ENCODE results near the gene TM9SF1.

The TM9SF1 gene

DNA sequence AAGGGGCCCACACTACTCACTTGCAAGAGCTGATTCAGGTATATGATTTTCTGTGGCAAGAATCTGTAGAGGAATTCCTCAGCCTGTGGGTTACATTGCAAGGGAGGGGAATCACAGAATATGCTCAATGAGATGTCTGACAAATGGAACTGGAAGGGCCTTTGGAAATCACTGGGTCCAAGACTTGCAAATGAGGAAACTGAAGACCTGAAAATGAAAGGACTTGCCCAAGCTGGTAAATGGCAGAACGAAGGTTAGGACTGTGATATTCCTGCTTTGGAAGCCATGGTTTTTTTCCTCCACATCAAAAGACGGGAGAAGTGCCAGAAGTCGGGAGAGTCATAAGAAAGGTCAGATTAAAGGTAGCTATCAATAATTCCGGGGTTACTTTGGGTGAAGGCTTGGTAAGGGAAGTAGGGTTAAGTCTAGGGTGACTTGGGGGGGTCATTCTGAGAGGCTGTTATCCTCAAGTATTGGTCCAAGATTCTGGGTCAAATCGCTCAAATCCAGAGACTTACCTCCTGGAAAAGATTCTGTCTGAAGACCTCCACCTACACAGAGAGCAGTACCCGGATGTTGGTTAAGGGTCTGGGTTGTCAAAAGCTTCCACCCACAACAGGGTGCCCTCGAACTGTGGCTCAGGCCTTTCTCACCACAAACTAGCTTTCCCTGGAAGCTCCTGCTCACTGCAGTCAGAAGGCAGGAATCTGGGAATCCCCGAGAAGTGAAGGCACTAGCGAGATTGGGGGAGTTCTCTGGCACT is 49.4 kb downstream of the TM9SF1 start:
- TF ChIP-seq ZFP30 (CRISPR knock-in tag; IDR thresholded peaks at IDR 0.05): no peak
- TF ChIP-seq, protein P1, sequence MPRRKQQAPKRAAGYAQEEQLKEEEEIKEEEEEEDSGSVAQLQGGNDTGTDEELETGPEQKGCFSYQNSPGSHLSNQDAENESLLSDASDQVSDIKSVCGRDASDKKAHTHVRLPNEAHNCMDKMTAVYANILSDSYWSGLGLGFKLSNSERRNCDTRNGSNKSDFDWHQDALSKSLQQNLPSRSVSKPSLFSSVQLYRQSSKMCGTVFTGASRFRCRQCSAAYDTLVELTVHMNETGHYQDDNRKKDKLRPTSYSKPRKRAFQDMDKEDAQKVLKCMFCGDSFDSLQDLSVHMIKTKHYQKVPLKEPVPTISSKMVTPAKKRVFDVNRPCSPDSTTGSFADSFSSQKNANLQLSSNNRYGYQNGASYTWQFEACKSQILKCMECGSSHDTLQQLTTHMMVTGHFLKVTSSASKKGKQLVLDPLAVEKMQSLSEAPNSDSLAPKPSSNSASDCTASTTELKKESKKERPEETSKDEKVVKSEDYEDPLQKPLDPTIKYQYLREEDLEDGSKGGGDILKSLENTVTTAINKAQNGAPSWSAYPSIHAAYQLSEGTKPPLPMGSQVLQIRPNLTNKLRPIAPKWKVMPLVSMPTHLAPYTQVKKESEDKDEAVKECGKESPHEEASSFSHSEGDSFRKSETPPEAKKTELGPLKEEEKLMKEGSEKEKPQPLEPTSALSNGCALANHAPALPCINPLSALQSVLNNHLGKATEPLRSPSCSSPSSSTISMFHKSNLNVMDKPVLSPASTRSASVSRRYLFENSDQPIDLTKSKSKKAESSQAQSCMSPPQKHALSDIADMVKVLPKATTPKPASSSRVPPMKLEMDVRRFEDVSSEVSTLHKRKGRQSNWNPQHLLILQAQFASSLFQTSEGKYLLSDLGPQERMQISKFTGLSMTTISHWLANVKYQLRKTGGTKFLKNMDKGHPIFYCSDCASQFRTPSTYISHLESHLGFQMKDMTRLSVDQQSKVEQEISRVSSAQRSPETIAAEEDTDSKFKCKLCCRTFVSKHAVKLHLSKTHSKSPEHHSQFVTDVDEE (CRISPR knock-in tag; IDR thresholded peaks at IDR 0.05): no peak
- TF ChIP-seq, protein P2, sequence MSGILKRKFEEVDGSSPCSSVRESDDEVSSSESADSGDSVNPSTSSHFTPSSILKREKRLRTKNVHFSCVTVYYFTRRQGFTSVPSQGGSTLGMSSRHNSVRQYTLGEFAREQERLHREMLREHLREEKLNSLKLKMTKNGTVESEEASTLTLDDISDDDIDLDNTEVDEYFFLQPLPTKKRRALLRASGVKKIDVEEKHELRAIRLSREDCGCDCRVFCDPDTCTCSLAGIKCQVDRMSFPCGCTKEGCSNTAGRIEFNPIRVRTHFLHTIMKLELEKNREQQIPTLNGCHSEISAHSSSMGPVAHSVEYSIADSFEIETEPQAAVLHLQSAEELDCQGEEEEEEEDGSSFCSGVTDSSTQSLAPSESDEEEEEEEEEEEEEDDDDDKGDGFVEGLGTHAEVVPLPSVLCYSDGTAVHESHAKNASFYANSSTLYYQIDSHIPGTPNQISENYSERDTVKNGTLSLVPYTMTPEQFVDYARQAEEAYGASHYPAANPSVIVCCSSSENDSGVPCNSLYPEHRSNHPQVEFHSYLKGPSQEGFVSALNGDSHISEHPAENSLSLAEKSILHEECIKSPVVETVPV (CRISPR knock-in tag; IDR thresholded peaks at IDR 0.05): no peak
- no peak for TF ChIP-seq ZNF70 (CRISPR knock-in tag; IDR thresholded peaks at IDR 0.05)
- no peak for TF ChIP-seq RARB (CRISPR knock-in tag; IDR thresholded peaks at IDR 0.05)
- TF ChIP-seq TOX (CRISPR knock-in tag; IDR thresholded peaks at IDR 0.05; ENCODE audit: borderline replicate concordance): no peak
- TF ChIP-seq GLIS3 (CRISPR knock-in tag; IDR thresholded peaks at IDR 0.05): no peak
- TF ChIP-seq, protein P3, sequence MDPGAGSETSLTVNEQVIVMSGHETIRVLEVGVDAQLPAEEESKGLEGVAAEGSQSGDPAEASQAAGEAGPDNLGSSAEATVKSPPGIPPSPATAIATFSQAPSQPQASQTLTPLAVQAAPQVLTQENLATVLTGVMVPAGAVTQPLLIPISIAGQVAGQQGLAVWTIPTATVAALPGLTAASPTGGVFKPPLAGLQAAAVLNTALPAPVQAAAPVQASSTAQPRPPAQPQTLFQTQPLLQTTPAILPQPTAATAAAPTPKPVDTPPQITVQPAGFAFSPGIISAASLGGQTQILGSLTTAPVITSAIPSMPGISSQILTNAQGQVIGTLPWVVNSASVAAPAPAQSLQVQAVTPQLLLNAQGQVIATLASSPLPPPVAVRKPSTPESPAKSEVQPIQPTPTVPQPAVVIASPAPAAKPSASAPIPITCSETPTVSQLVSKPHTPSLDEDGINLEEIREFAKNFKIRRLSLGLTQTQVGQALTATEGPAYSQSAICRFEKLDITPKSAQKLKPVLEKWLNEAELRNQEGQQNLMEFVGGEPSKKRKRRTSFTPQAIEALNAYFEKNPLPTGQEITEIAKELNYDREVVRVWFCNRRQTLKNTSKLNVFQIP (CRISPR knock-in tag; IDR thresholded peaks at IDR 0.05; ENCODE audit: borderline replicate concordance, low read depth): no peak
- TF ChIP-seq OSR1 (CRISPR knock-in tag; IDR thresholded peaks at IDR 0.05): no peak
- TF ChIP-seq ARNTL (CRISPR knock-in tag; IDR thresholded peaks at IDR 0.05; ENCODE audit: borderline replicate concordance, low read depth): no peak
- TF ChIP-seq ZNF8 (CRISPR knock-in tag; IDR thresholded peaks at IDR 0.05): no peak
- TF ChIP-seq TCF4 (CRISPR knock-in tag; IDR thresholded peaks at IDR 0.05; ENCODE audit: borderline replicate concordance): no peak
- TF ChIP-seq, protein P4, sequence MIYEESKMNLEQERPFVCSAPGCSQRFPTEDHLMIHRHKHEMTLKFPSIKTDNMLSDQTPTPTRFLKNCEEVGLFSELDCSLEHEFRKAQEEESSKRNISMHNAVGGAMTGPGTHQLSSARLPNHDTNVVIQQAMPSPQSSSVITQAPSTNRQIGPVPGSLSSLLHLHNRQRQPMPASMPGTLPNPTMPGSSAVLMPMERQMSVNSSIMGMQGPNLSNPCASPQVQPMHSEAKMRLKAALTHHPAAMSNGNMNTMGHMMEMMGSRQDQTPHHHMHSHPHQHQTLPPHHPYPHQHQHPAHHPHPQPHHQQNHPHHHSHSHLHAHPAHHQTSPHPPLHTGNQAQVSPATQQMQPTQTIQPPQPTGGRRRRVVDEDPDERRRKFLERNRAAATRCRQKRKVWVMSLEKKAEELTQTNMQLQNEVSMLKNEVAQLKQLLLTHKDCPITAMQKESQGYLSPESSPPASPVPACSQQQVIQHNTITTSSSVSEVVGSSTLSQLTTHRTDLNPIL (CRISPR knock-in tag; IDR thresholded peaks at IDR 0.05; ENCODE audit: low read depth): no peak
- ATAC-seq: no peak; the same call in 2 of the 3 replicates

DNA sequence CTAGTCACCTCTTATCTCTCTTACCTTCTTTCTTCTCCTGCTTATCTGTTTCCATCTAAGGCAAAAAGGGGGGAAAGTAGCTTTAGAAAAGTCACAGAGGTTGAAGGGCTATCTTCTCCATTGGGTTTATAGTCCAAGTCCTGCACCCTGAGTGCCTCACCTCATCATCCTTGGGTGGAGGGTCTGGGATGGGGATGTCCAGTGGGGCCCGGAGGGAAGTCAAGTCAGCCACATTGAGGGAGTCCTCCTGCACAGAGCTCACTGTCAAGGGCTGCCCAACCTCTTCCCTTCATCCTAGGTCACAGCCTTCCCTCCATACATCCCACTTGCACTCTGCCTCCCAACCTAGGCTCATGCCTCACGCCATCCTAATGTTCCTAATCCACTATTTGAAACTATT is 50.0 kb downstream of the TM9SF1 start:
- no peak for ATAC-seq
- TF ChIP-seq TCF4 (CRISPR knock-in tag; IDR thresholded peaks at IDR 0.05; ENCODE audit: borderline replicate concordance): no peak
- no peak for TF ChIP-seq GLIS3 (CRISPR knock-in tag; IDR thresholded peaks at IDR 0.05)
- no peak for TF ChIP-seq RARB (CRISPR knock-in tag; IDR thresholded peaks at IDR 0.05)
- no peak for TF ChIP-seq BACH2 (CRISPR knock-in tag; IDR thresholded peaks at IDR 0.05; ENCODE audit: borderline replicate concordance)
- no peak for TF ChIP-seq ZFP30 (CRISPR knock-in tag; IDR thresholded peaks at IDR 0.05)
- no peak for TF ChIP-seq ZC3H10 (CRISPR knock-in tag; IDR thresholded peaks at IDR 0.05)
- no peak for TF ChIP-seq ZFP3 (CRISPR knock-in tag; IDR thresholded peaks at IDR 0.05)
- no peak for TF ChIP-seq TOX (CRISPR knock-in tag; IDR thresholded peaks at IDR 0.05; ENCODE audit: borderline replicate concordance)
- TF ChIP-seq, protein P1 (CRISPR knock-in tag; IDR thresholded peaks at IDR 0.05): no peak
- TF ChIP-seq ESRRG (CRISPR knock-in tag; IDR thresholded peaks at IDR 0.05): no peak
- no peak for TF ChIP-seq ARNTL (CRISPR knock-in tag; IDR thresholded peaks at IDR 0.05; ENCODE audit: borderline replicate concordance, low read depth)

DNA sequence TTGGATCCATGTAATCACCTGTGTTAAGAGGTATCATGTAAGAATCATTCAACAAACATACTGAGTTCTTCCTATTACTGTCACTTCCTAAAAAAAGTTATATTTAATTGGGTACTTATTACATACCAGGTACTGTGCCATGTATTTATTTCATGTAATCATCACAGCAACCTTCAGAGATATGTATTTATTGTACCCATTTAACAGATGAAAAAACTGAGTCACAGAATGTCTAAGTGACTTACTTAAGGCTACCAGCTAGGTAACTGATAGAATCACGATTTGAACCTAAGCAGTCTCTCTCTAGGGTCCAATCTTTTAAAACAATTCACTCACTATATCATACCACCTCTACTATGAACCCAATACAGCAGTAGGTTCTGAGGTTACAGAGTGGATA is 50.8 kb downstream of the TM9SF1 start:
- no peak for TF ChIP-seq ARNTL (CRISPR knock-in tag; IDR thresholded peaks at IDR 0.05; ENCODE audit: borderline replicate concordance, low read depth)
- TF ChIP-seq TCF4 (CRISPR knock-in tag; IDR thresholded peaks at IDR 0.05; ENCODE audit: borderline replicate concordance): no peak
- TF ChIP-seq ZC3H10 (CRISPR knock-in tag; IDR thresholded peaks at IDR 0.05): no peak
- TF ChIP-seq, protein P4 (CRISPR knock-in tag; IDR thresholded peaks at IDR 0.05; ENCODE audit: low read depth): no peak
- TF ChIP-seq OSR1 (CRISPR knock-in tag; IDR thresholded peaks at IDR 0.05): no peak
- TF ChIP-seq ZFP3 (CRISPR knock-in tag; IDR thresholded peaks at IDR 0.05): no peak
- no peak for ATAC-seq
